Neural progenitor cell (in vitro differentiated cells): ENCODE data around the gene FBLN7. TPM values are rescaled to one million over a fixed set of nuclear protein-coding genes. Genes with fewer than 3 reads are reported as not detected.

Experiments used
- DNase-seq: peaks from one replicate; pipeline ENCODE4 v3.0.0-alpha.2; 2016; ENCODE audit warnings: low spot score
- H2AFZ ChIP-seq: fragments of 200-600 bp; sonication (generic); replicated peaks from 2 replicates; pipeline ENCODE4 v1.6.1; 2016; ENCODE audit warnings: antibody characterized with exemption
- H3F3A ChIP-seq: fragments of 200-600 bp; sonication (generic); 2 replicates; pipeline ENCODE4 v1.6.1; 2016; ENCODE audit warnings: antibody characterized with exemption, low read depth
- H3K27ac ChIP-seq: fragments of 200-600 bp; sonication (generic); 2 replicates; pipeline ENCODE4 v1.5.1; 2016; ENCODE audit warnings: mild to moderate bottlenecking
- H3K27me3 ChIP-seq: fragments of 200-600 bp; sonication (generic); 2 replicates; pipeline ENCODE4 v1.6.1; 2016; ENCODE audit warnings: mild to moderate bottlenecking, moderate library complexity
- H3K36me3 ChIP-seq: fragments of 200-600 bp; sonication (generic); 2 replicates; pipeline ENCODE4 v1.5.1; 2016
- H3K4me1 ChIP-seq: fragments of 200-600 bp; sonication (generic); 2 replicates; pipeline ENCODE4 v1.6.1; 2016; ENCODE audit warnings: mixed run types
- H3K4me2 ChIP-seq: fragments of 200-600 bp; sonication (generic); 2 replicates; pipeline ENCODE4 v1.6.1; 2016
- H3K4me3 ChIP-seq: fragments of 200-600 bp; sonication (generic); 2 replicates; pipeline ENCODE4 v1.5.1; 2016
- H3K79me2 ChIP-seq: fragments of 200-600 bp; sonication (generic); 2 replicates; pipeline ENCODE4 v1.6.1; 2016; ENCODE audit warnings: low read depth
- H3K9ac ChIP-seq: fragments of 200-600 bp; sonication (generic); 2 replicates; pipeline ENCODE4 v1.6.1; 2016
- H3K9me3 ChIP-seq: fragments of 200-600 bp; sonication (generic); 2 replicates; pipeline ENCODE4 v1.5.1; 2016; ENCODE audit warnings: low read depth
- H4K20me1 ChIP-seq: fragments of 200-600 bp; sonication (generic); 2 replicates; pipeline ENCODE4 v1.6.1; 2016; ENCODE audit warnings: low read depth
- H3K27ac Mint-ChIP-seq: 3 replicates; pipeline ENCODE4 v1.8.0; 2021; ENCODE audit warnings: mixed read lengths
- H3K27me3 Mint-ChIP-seq: 2 replicates; pipeline ENCODE4 v1.8.0; 2022; ENCODE audit warnings: low read depth, mild to moderate bottlenecking, inconsistent platforms, moderate library complexity, mixed read lengths; ENCODE audit not compliant: insufficient read depth
- H3K36me3 Mint-ChIP-seq: 3 replicates; pipeline ENCODE4 v1.8.0; 2021; ENCODE audit warnings: mixed read lengths
- H3K4me1 Mint-ChIP-seq: 3 replicates; pipeline ENCODE4 v1.8.0; 2021; ENCODE audit warnings: mixed read lengths
- H3K4me3 Mint-ChIP-seq: 3 replicates; pipeline ENCODE4 v1.8.0; 2021; ENCODE audit warnings: mild to moderate bottlenecking, moderate library complexity, mixed read lengths
- H3K9me3 Mint-ChIP-seq: 3 replicates; pipeline ENCODE4 v1.8.0; 2020; ENCODE audit warnings: mixed read lengths
- CTCF ChIP-seq: fragments of 200-600 bp; sonication (generic); IDR thresholded peaks from 2 replicates; pipeline ENCODE4 v1.5.1; 2017; ENCODE audit warnings: antibody characterized with exemption, mild to moderate bottlenecking
- EZH2 ChIP-seq: fragments of 200-600 bp; sonication (generic); IDR thresholded peaks from 2 replicates; pipeline ENCODE4 v1.6.1; 2017; ENCODE audit warnings: antibody characterized with exemption, mild to moderate bottlenecking, moderate library complexity
- EZH2phosphoT487 ChIP-seq: fragments of 200-600 bp; sonication (generic); IDR thresholded peaks from 2 replicates; pipeline ENCODE4 v1.6.1; 2017; ENCODE audit warnings: antibody characterized with exemption
- total RNA-seq: library from RNA; depleted of rRNA; stranded (reverse); fragments of >200 nt; gene quantifications from 2 replicates; pipeline ENCODE4 v1.2.3, GENCODE V29; 2015; ENCODE audit warnings: low replicate concordance

FBLN7 gene
- total RNA-seq, 1 donor from 2014 or later, result 7.8 TPM

- no peak for DNase-seq
- H2AFZ ChIP-seq, result no peak overlapping the region
- no peaks in the 10 kb centered on the region for H3F3A ChIP-seq
- no peaks in the 10 kb centered on the region for H3K36me3 ChIP-seq
- no peaks in the 10 kb centered on the region for H4K20me1 ChIP-seq
- peaks cover 2% of the 10 kb centered on the region for H3K27me3 Mint-ChIP-seq
- peaks cover 2% of the 10 kb centered on the region for H3K9me3 Mint-ChIP-seq
- H3K79me2 ChIP-seq, result no peaks in the 10 kb centered on the region
- no peaks in the 10 kb centered on the region for H3K27me3 ChIP-seq
- no peaks in the 10 kb centered on the region for H3K9me3 ChIP-seq
- no peak overlapping the region for H3K27ac ChIP-seq
- peaks cover 8% of the 10 kb centered on the region for H3K4me1 ChIP-seq
- no peak overlapping the region for H3K4me3 ChIP-seq
- H3K36me3 Mint-ChIP-seq, result peaks cover 11% of the 10 kb centered on the region
- H3K4me1 Mint-ChIP-seq, result peaks cover 17% of the 10 kb centered on the region
- no peak overlapping the region for H3K27ac Mint-ChIP-seq
- no peak overlapping the region for H3K4me2 ChIP-seq
- no peak overlapping the region for H3K9ac ChIP-seq
- H3K4me3 Mint-ChIP-seq, result no peak overlapping the region
- TF ChIP-seq EZH2phosphoT487, result no peak
- TF ChIP-seq EZH2, result no peak
- no peak for TF ChIP-seq CTCF
Measured at GRCh38 chr2:112159454-112159921, 21.3 kb downstream of the FBLN7 start.

- Mint-ChIP-seq H3K27me3 (peaks cover 2% of the 10 kb centered on the region), H3K9me3 (peaks cover 2% of the 10 kb centered on the region), H3K27ac (no peak overlapping the region), H3K36me3 (peaks cover 11% of the 10 kb centered on the region), H3K4me3 (no peak overlapping the region), H3K4me1 (peaks cover 17% of the 10 kb centered on the region)
- H3K36me3 ChIP-seq, result no peaks in the 10 kb centered on the region
- no peaks in the 10 kb centered on the region for H3K27me3 ChIP-seq
- H3K4me3 ChIP-seq, result no peak overlapping the region
- H3K4me2 ChIP-seq, result no peak overlapping the region
- H3K9me3 ChIP-seq, result no peaks in the 10 kb centered on the region
- H3F3A ChIP-seq, result no peaks in the 10 kb centered on the region
- TF ChIP-seq EZH2, result no peak
- no peak overlapping the region for H3K27ac ChIP-seq
- H3K79me2 ChIP-seq, result no peaks in the 10 kb centered on the region
- H2AFZ ChIP-seq, result no peak overlapping the region
- no peaks in the 10 kb centered on the region for H4K20me1 ChIP-seq
- no peak for DNase-seq
- H3K4me1 ChIP-seq, result peaks cover 8% of the 10 kb centered on the region
- H3K9ac ChIP-seq, result no peak overlapping the region
Measured at GRCh38 chr2:112160283-112161250, 22.4 kb downstream of the FBLN7 start.

- Histone ChIP-seq H3K4me2 (no peak overlapping the region), H2AFZ (no peak overlapping the region), H3K27me3 (no peaks in the 10 kb centered on the region), H3F3A (no peaks in the 10 kb centered on the region), H3K4me3 (no peak overlapping the region), H3K4me1 (no peaks in the 10 kb centered on the region), H3K79me2 (no peaks in the 10 kb centered on the region), H4K20me1 (no peaks in the 10 kb centered on the region), H3K36me3 (no peaks in the 10 kb centered on the region), H3K9ac (no peak overlapping the region), H3K27ac (no peak overlapping the region), H3K9me3 (no peaks in the 10 kb centered on the region)
- peaks cover 9% of the 10 kb centered on the region for H3K4me1 Mint-ChIP-seq
- H3K4me3 Mint-ChIP-seq, result no peak overlapping the region
- peaks cover 2% of the 10 kb centered on the region for H3K9me3 Mint-ChIP-seq
- peaks cover 11% of the 10 kb centered on the region for H3K36me3 Mint-ChIP-seq
- no peak overlapping the region for H3K27ac Mint-ChIP-seq
- DNase-seq, result no peak
- TF ChIP-seq EZH2 (no peak), CTCF (no peak), EZH2phosphoT487 (no peak)
- H3K27me3 Mint-ChIP-seq, result peaks cover 2% of the 10 kb centered on the region
Measured at GRCh38 chr2:112161431-112162145, 23.4 kb downstream of the FBLN7 start.
